Measurements from ENCODE around the gene PCDHGA5.

PCDHGA5 gene

GRCh38 chr5:141354900-141355469 is 9.0 kb upstream of the PCDHGA5 start, which contains the start of gene PCDHGA4:
Gene PCDHGA4, plus strand, starts transcription at chr5:141355021. Its CDS starts 87 bp downstream, at chr5:141355108.
- WGBS: 95% methylated on average over 29 of the region's 29 CpGs
- H3K9me3 ChIP-seq (ENCODE audit: insufficient read depth, low read depth, low read length): peaks cover 54% of the 10 kb centered on the region
- no peaks in the 10 kb centered on the region for H3K27me3 ChIP-seq (ENCODE audit: insufficient read depth, low read length)
- H3K9ac ChIP-seq (ENCODE audit: low read depth, low read length): no peak within 1 kb of the TSS
- H3K36me3 ChIP-seq (ENCODE audit: insufficient read depth, low read length): no peaks in the 10 kb centered on the region
- H3K4me1 ChIP-seq (ENCODE audit: insufficient read depth, low read length): no peaks in the 10 kb centered on the region
- no peak within 1 kb of the TSS for H3K27ac ChIP-seq (ENCODE audit: low read depth, low read length)
- H3K4me3 ChIP-seq (ENCODE audit: low read length): no peak within 1 kb of the TSS

DNA sequence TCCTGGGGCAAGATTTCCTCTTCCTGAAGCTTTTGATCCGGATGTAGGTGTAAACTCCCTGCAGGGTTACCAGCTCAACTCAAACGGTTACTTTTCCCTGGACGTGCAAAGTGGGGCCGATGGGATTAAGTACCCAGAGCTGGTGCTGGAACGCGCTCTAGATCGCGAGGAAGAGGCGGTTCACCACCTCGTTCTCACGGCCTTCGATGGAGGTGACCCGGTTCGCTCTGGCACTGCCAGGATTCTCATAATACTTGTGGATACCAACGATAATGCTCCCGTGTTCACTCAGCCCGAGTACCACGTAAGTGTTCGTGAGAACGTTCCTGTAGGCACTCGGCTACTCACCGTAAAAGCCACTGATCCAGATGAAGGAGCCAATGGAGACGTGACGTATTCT is 8.3 kb upstream of the PCDHGA5 start:
- H3K4me1 ChIP-seq (ENCODE audit: insufficient read depth, low read length): no peaks in the 10 kb centered on the region
- H3K9me3 ChIP-seq (ENCODE audit: insufficient read depth, low read depth, low read length): peaks cover 52% of the 10 kb centered on the region
- no peak overlapping the region for H3K27ac ChIP-seq (ENCODE audit: low read depth, low read length)
- H3K36me3 ChIP-seq (ENCODE audit: insufficient read depth, low read length): peaks cover under 1% of the 10 kb centered on the region; the same call in 1 of the 2 replicates
- no peak overlapping the region for H3K9ac ChIP-seq (ENCODE audit: low read depth, low read length)
- H3K27me3 ChIP-seq (ENCODE audit: insufficient read depth, low read length): no peaks in the 10 kb centered on the region
- no peak overlapping the region for H3K4me3 ChIP-seq (ENCODE audit: low read length)
- WGBS: 96% methylated on average over 24 of the region's 24 CpGs

DNA sequence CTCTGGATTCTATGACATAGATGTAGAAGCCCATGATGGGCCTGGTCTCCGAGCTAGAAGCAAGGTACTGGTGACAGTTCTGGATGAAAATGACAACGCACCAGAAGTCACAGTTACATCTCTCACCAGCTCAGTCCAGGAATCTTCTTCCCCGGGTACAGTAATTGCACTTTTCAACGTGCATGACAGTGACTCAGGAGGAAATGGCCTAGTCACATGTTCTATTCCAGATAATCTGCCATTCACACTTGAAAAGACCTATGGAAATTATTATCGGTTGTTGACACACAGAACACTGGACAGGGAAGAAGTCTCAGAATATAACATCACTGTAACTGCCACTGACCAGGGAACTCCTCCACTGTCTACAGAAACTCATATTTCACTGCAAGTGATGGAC is 7.8 kb upstream of the PCDHGA5 start:
- H3K36me3 ChIP-seq (ENCODE audit: insufficient read depth, low read length): peaks cover 4% of the 10 kb centered on the region; the same call in 1 of the 2 replicates
- H3K9me3 ChIP-seq (ENCODE audit: insufficient read depth, low read depth, low read length): peaks cover 53% of the 10 kb centered on the region
- H3K27me3 ChIP-seq (ENCODE audit: insufficient read depth, low read length): no peaks in the 10 kb centered on the region
- no peak overlapping the region for H3K27ac ChIP-seq (ENCODE audit: low read depth, low read length)
- no peak overlapping the region for H3K4me3 ChIP-seq (ENCODE audit: low read length)
- H3K9ac ChIP-seq (ENCODE audit: low read depth, low read length): no peak overlapping the region
- WGBS: 89% methylated on average over 5 of the region's 5 CpGs
- H3K4me1 ChIP-seq (ENCODE audit: insufficient read depth, low read length): no peaks in the 10 kb centered on the region

DNA sequence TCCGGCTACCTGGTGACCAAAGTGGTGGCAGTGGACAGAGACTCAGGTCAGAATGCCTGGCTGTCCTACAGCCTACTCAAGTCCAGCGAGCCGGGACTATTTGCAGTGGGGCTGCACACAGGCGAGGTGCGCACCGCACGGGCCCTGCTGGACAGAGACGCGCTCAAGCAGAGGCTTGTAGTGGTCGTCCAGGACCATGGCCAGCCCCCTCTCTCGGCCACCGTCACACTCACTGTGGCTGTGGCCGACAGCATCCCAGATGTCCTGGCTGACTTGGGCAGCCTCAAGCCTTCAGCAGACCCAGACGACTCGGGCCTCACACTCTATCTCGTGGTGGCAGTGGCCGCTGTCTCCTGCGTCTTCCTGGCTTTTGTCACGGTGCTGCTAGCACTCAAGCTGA is 7.0 kb upstream of the PCDHGA5 start:
- Histone ChIP-seq H3K9ac (ENCODE audit: low read depth, low read length) (no peak overlapping the region), H3K4me1 (ENCODE audit: insufficient read depth, low read length) (no peaks in the 10 kb centered on the region), H3K9me3 (ENCODE audit: insufficient read depth, low read depth, low read length) (peaks cover 52% of the 10 kb centered on the region), H3K4me3 (ENCODE audit: low read length) (no peak overlapping the region), H3K27ac (ENCODE audit: low read depth, low read length) (no peak overlapping the region), H3K27me3 (ENCODE audit: insufficient read depth, low read length) (no peaks in the 10 kb centered on the region), H3K36me3 (ENCODE audit: insufficient read depth, low read length) (peaks cover 4% of the 10 kb centered on the region; the same call in 1 of the 2 replicates)
- WGBS: 94% methylated on average over 19 of the region's 19 CpGs

- 93% methylated on average over 24 of the region's 24 CpGs for WGBS
- 0 out of 2 replicates have a peak, but pooled peaks cover 6% of the 10 kb centered on the region for H3K4me1 ChIP-seq (ENCODE audit: insufficient read depth, low read length)
- H3K27ac ChIP-seq (ENCODE audit: low read depth, low read length): no peak within 1 kb of the TSS
- peak within 1 kb of the TSS; percentile 22 for H3K4me3 ChIP-seq (ENCODE audit: low read length)
- peaks cover 7% of the 10 kb centered on the region; the same call in 1 of the 2 replicates for H3K36me3 ChIP-seq (ENCODE audit: insufficient read depth, low read length)
- no peaks in the 10 kb centered on the region for H3K27me3 ChIP-seq (ENCODE audit: insufficient read depth, low read length)
- no peak within 1 kb of the TSS for H3K9ac ChIP-seq (ENCODE audit: low read depth, low read length)
- H3K9me3 ChIP-seq (ENCODE audit: insufficient read depth, low read depth, low read length): peaks cover 57% of the 10 kb centered on the region
Observed at GRCh38 chr5:141359790-141360426, 4.1 kb upstream of the PCDHGA5 start, which contains the start of gene PCDHGB2. Gene PCDHGB2, plus strand, starts transcription at chr5:141359994. Its CDS starts 142 bp downstream, at chr5:141360136.

DNA sequence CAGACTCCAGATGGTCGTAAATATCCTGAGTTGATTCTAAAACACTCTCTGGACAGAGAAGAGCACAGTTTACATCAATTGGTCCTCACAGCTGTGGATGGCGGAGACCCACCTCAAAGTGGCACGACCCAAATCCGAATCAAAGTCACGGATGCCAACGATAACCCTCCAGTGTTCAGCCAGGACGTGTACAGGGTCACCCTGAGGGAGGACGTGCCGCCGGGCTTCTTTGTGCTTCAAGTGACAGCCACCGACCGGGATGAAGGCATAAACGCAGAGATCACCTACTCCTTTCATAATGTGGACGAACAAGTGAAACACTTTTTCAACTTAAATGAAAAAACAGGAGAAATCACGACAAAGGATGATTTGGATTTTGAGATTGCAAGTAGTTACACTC is 3.3 kb upstream of the PCDHGA5 start:
- Histone ChIP-seq H3K27ac (ENCODE audit: low read depth, low read length) (no peak overlapping the region), H3K9me3 (ENCODE audit: insufficient read depth, low read depth, low read length) (peaks cover 57% of the 10 kb centered on the region), H3K4me1 (ENCODE audit: insufficient read depth, low read length) (0 out of 2 replicates have a peak, but pooled peaks cover 6% of the 10 kb centered on the region), H3K36me3 (ENCODE audit: insufficient read depth, low read length) (peaks cover 7% of the 10 kb centered on the region; the same call in 1 of the 2 replicates), H3K9ac (ENCODE audit: low read depth, low read length) (no peak overlapping the region), H3K4me3 (ENCODE audit: low read length) (no peak overlapping the region), H3K27me3 (ENCODE audit: insufficient read depth, low read length) (no peaks in the 10 kb centered on the region)
- 97% methylated on average over 15 of the region's 15 CpGs for WGBS

DNA sequence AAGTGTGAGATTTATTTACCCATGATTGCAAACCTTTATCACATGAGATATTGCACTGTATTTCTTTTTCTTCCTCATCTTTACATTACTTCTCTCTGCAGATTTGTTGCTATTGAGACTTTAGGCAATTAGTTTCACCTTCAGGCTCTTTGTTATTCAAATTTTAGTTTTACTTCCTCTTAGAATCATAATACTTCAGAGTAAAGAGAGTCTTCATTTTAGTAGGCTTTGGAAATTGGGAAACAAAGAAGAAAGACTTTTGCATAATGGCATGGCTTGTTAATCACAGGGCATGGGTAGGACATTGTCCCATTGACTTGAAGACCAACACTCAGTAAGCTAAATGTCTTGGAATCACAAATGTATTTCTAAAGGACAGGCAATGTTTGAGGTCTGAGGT is 1.2 kb upstream of the PCDHGA5 start:
- Histone ChIP-seq H3K36me3 (ENCODE audit: insufficient read depth, low read length) (peaks cover 7% of the 10 kb centered on the region; the same call in 1 of the 2 replicates), H3K9ac (ENCODE audit: low read depth, low read length) (no peak overlapping the region), H3K9me3 (ENCODE audit: insufficient read depth, low read depth, low read length) (peaks cover 60% of the 10 kb centered on the region)

GRCh38 chr5:141366016-141366896 is 2.3 kb downstream of the PCDHGA5 start:
- 0 out of 2 replicates have a peak, but pooled peaks cover 6% of the 10 kb centered on the region for H3K4me1 ChIP-seq (ENCODE audit: insufficient read depth, low read length)
- no peak overlapping the region for H3K4me3 ChIP-seq (ENCODE audit: low read length)
- no peaks in the 10 kb centered on the region for H3K27me3 ChIP-seq (ENCODE audit: insufficient read depth, low read length)
- H3K27ac ChIP-seq (ENCODE audit: low read depth, low read length): no peak overlapping the region
- 97% methylated on average over 46 of the region's 46 CpGs for WGBS
- peaks cover 71% of the 10 kb centered on the region for H3K9me3 ChIP-seq (ENCODE audit: insufficient read depth, low read depth, low read length)
- H3K36me3 ChIP-seq (ENCODE audit: insufficient read depth, low read length): 0 out of 2 replicates have a peak, but pooled peaks cover 3% of the 10 kb centered on the region
- H3K9ac ChIP-seq (ENCODE audit: low read depth, low read length): no peak overlapping the region

More for the DNA sequence above, 1.2 kb upstream of the PCDHGA5 start:
- peak overlapping the region; percentile 27; the same call in 1 of the 2 replicates for H3K4me3 ChIP-seq (ENCODE audit: low read length)
- H3K4me1 ChIP-seq (ENCODE audit: insufficient read depth, low read length): 0 out of 2 replicates have a peak, but pooled peaks cover 6% of the 10 kb centered on the region
- H3K27me3 ChIP-seq (ENCODE audit: insufficient read depth, low read length): no peaks in the 10 kb centered on the region
- H3K27ac ChIP-seq (ENCODE audit: low read depth, low read length): no peak overlapping the region

GRCh38 chr5:141369994-141370848 is 6.3 kb downstream of the PCDHGA5 start, which contains the start of gene PCDHGB3:
Gene PCDHGB3, plus strand, starts transcription at chr5:141370242. Its CDS starts 153 bp downstream, at chr5:141370395.
- H3K4me1 ChIP-seq (ENCODE audit: insufficient read depth, low read length): no peaks in the 10 kb centered on the region
- H3K4me3 ChIP-seq (ENCODE audit: low read length): no peak within 1 kb of the TSS
- no peak within 1 kb of the TSS for H3K27ac ChIP-seq (ENCODE audit: low read depth, low read length)
- no peaks in the 10 kb centered on the region for H3K36me3 ChIP-seq (ENCODE audit: insufficient read depth, low read length)
- WGBS: 94% methylated on average over 32 of the region's 32 CpGs
- peaks cover 74% of the 10 kb centered on the region for H3K9me3 ChIP-seq (ENCODE audit: insufficient read depth, low read depth, low read length)
- no peak within 1 kb of the TSS for H3K9ac ChIP-seq (ENCODE audit: low read depth, low read length)
- H3K27me3 ChIP-seq (ENCODE audit: insufficient read depth, low read length): no peaks in the 10 kb centered on the region
